HepG2 (cell line): Measurements from ENCODE around the gene SLC34A3. TPM values are rescaled to one million over a fixed set of nuclear protein-coding genes. Genes with fewer than 3 reads are reported as not detected.
A peak's percentile ranks its signal among the peaks of the same experiment; 100 is the strongest.

Source experiments
- BCL6 ChIP-seq: IDR thresholded peaks from 2 replicates; pipeline ENCODE4 v1.6.1; 2016; ENCODE audit warnings: missing genetic modification reagents, missing compliant biosample characterization
- CERS6 ChIP-seq: sonication (generic); formaldehyde crosslinking; IDR thresholded peaks from 2 replicates; pipeline ENCODE4 v1.5.0; 2020; ENCODE audit warnings: missing genetic modification reagents
- DRAP1 ChIP-seq: IDR thresholded peaks from 2 replicates; pipeline ENCODE4 v1.6.1; 2016; ENCODE audit warnings: missing genetic modification reagents, missing compliant biosample characterization
- EED ChIP-seq: sonication (generic); formaldehyde crosslinking; IDR thresholded peaks from 2 replicates; pipeline ENCODE4 v1.5.0; 2020; ENCODE audit warnings: mild to moderate bottlenecking, missing genetic modification reagents
- GATA4 ChIP-seq: sonication (generic); IDR thresholded peaks from 2 replicates; pipeline ENCODE4 v1.6.1; 2016; ENCODE audit warnings: antibody characterized with exemption, low read depth, borderline replicate concordance
- HMG20B ChIP-seq: conservative IDR thresholded peaks from 2 replicates; pipeline ENCODE4 v1.6.1; 2016; ENCODE audit warnings: missing genetic modification reagents, missing compliant biosample characterization
- ISL2 ChIP-seq: sonication (generic); formaldehyde crosslinking; IDR thresholded peaks from 2 replicates; pipeline ENCODE4 v1.5.0; 2020; ENCODE audit warnings: missing genetic modification reagents
- JARID2 ChIP-seq: sonication (generic); formaldehyde crosslinking; IDR thresholded peaks from 2 replicates; pipeline ENCODE4 v1.8.1; 2023; ENCODE audit warnings: missing genetic modification reagents, inconsistent platforms; ENCODE audit not compliant: insufficient replicate concordance
- KLF16 ChIP-seq, 2 experiments: sonication (generic) in 1 of 2; formaldehyde crosslinking in 1 of 2; IDR thresholded peaks; 2 replicates each; pipeline versions ENCODE4 v1.6.1 to v1.8.0; 2016 to 2023; ENCODE audit warnings: missing genetic modification reagents in 2 of 2, missing compliant biosample characterization in 1 of 2
- MAFG ChIP-seq: sonication (generic); formaldehyde crosslinking; IDR thresholded peaks from 2 replicates; pipeline ENCODE4 v1.5.1; 2020; ENCODE audit warnings: mild to moderate bottlenecking, missing genetic modification reagents
- NCOR1 ChIP-seq: fragments of 200-600 bp; sonication (generic); IDR thresholded peaks from 2 replicates; pipeline ENCODE4 v1.7.0; 2017; ENCODE audit warnings: antibody characterized with exemption, low read length, borderline replicate concordance
- NFATC3 ChIP-seq: sonication (generic); formaldehyde crosslinking; IDR thresholded peaks from 2 replicates; pipeline ENCODE4 v1.5.1; 2020; ENCODE audit warnings: mild to moderate bottlenecking, missing genetic modification reagents
- REL ChIP-seq: sonication (generic); formaldehyde crosslinking; conservative IDR thresholded peaks from 2 replicates; pipeline ENCODE4 v1.8.0; 2022; ENCODE audit warnings: mild to moderate bottlenecking, missing genetic modification reagents, moderate library complexity
- REPIN1 ChIP-seq: sonication (generic); formaldehyde crosslinking; IDR thresholded peaks from 2 replicates; pipeline ENCODE4 v1.8.0; 2022; ENCODE audit warnings: missing genetic modification reagents, low read depth, mild to moderate bottlenecking, borderline replicate concordance
- REXO4 ChIP-seq: sonication (generic); formaldehyde crosslinking; IDR thresholded peaks from 2 replicates; pipeline ENCODE4 v1.8.0; 2022; ENCODE audit warnings: missing genetic modification reagents, mild to moderate bottlenecking, borderline replicate concordance
- SIN3B ChIP-seq: fragments of 150-350 bp; IDR thresholded peaks from 2 replicates; pipeline ENCODE4 v1.6.1; 2014; ENCODE audit warnings: low read length
- SIX1 ChIP-seq: sonication (generic); formaldehyde crosslinking; IDR thresholded peaks from 2 replicates; pipeline ENCODE4 v1.4.0; 2020; ENCODE audit warnings: missing genetic modification reagents, borderline replicate concordance
- SMYD3 ChIP-seq: sonication (generic); formaldehyde crosslinking; IDR thresholded peaks from 2 replicates; pipeline ENCODE4 v1.8.1; 2023; ENCODE audit warnings: mild to moderate bottlenecking, missing genetic modification reagents
- SP4 ChIP-seq: sonication (generic); formaldehyde crosslinking; IDR thresholded peaks from 2 replicates; pipeline ENCODE4 v1.8.1; 2023; ENCODE audit warnings: mild to moderate bottlenecking, missing genetic modification reagents
- THAP8 ChIP-seq: sonication (generic); formaldehyde crosslinking; IDR thresholded peaks from 2 replicates; pipeline ENCODE4 v1.5.1; 2020; ENCODE audit warnings: missing genetic modification reagents, mild to moderate bottlenecking, borderline replicate concordance
- TMF1 ChIP-seq: sonication (generic); formaldehyde crosslinking; IDR thresholded peaks from 2 replicates; pipeline ENCODE4 v1.8.1; 2022; ENCODE audit warnings: low read depth, missing genetic modification reagents
- ZFP36L1 ChIP-seq: sonication (generic); formaldehyde crosslinking; IDR thresholded peaks from 2 replicates; pipeline ENCODE4 v1.8.0; 2022; ENCODE audit warnings: mild to moderate bottlenecking, missing genetic modification reagents, moderate library complexity
- ZFP82 ChIP-seq: sonication (generic); formaldehyde crosslinking; IDR thresholded peaks from 2 replicates; pipeline ENCODE4 v1.5.1; 2020; ENCODE audit warnings: mild to moderate bottlenecking, missing genetic modification reagents, borderline replicate concordance
- ZFY ChIP-seq: sonication (generic); formaldehyde crosslinking; IDR thresholded peaks from 2 replicates; pipeline ENCODE4 v1.4.0; 2020; ENCODE audit warnings: missing genetic modification reagents
- ZNF292 ChIP-seq: sonication (generic); formaldehyde crosslinking; IDR thresholded peaks from 2 replicates; pipeline ENCODE4 v1.8.1; 2022; ENCODE audit warnings: mild to moderate bottlenecking, low read depth, missing genetic modification reagents, borderline replicate concordance
- ZNF44 ChIP-seq: sonication (generic); formaldehyde crosslinking; IDR thresholded peaks from 2 replicates; pipeline ENCODE4 v1.5.1; 2020; ENCODE audit warnings: mild to moderate bottlenecking, missing genetic modification reagents
- ZNF501 ChIP-seq: sonication (generic); formaldehyde crosslinking; IDR thresholded peaks from 2 replicates; pipeline ENCODE4 v1.5.1; 2020; ENCODE audit warnings: mild to moderate bottlenecking, moderate library complexity, missing genetic modification reagents
- ZNF749 ChIP-seq: sonication (generic); formaldehyde crosslinking; IDR thresholded peaks from 2 replicates; pipeline ENCODE4 v1.8.0; 2022; ENCODE audit warnings: mild to moderate bottlenecking, missing genetic modification reagents, moderate library complexity, borderline replicate concordance
- ZNF839 ChIP-seq: sonication (generic); formaldehyde crosslinking; IDR thresholded peaks from 2 replicates; pipeline ENCODE4 v1.4.0; 2020; ENCODE audit warnings: missing genetic modification reagents, mild to moderate bottlenecking, borderline replicate concordance
- ZSCAN22 ChIP-seq: sonication (generic); formaldehyde crosslinking; IDR thresholded peaks from 2 replicates; pipeline ENCODE4 v1.4.0; 2020; ENCODE audit warnings: mild to moderate bottlenecking, missing genetic modification reagents
- polyA plus RNA-seq, 8 experiments: library from polyadenylated mRNA; depleted of rRNA in 3 of 8; stranded (reverse) in 7 of 8; unstranded in 1 of 8; fragments of >200 nt; fragmentation: Illumina TruSeq in 4 of 8; extraction: Trizol in 4 of 8; gene quantifications; 2 replicates each; pipeline versions ENCODE4 v1.2.1 to v1.2.3, GENCODE V29; 2011 to 2016; ENCODE audit warnings: low read depth in 4 of 8, missing spikeins in 1 of 8, mixed read lengths in 1 of 8; ENCODE audit not compliant: insufficient read depth in 1 of 8
- total RNA-seq, 5 experiments: library from RNA; depleted of rRNA; stranded (reverse); fragments of >200 nt; fragmentation: Illumina TruSeq; extraction: Trizol; gene quantifications; 2 replicates each; pipeline ENCODE4 v1.2.3, GENCODE V29; 2016; ENCODE audit warnings: low read depth in 1 of 5

SLC34A3 gene
- total and polyA plus RNA-seq, 2 of the 13 experiments (the other 11 are each of a cell fraction or from before 2014, with no cell fraction given): 0.07 to 1.0 TPM

GRCh38 chr9:137188086-137188489, 42.6 kb upstream of the SLC34A3 start (continued):
- TF ChIP-seq REL: 0 out of 2 replicates have a peak, but pooled peaks have one; percentile 46
- no peak for TF ChIP-seq REPIN1 (CRISPR knock-in tag)
- TF ChIP-seq ZNF501 (CRISPR knock-in tag): peak; percentile 73; the same call in 1 of the 2 replicates
- TF ChIP-seq NFATC3 (CRISPR knock-in tag): 0 out of 2 replicates have a peak, but pooled peaks have one; percentile 48
- no peak for TF ChIP-seq NCOR1
- no peak for TF ChIP-seq ISL2 (CRISPR knock-in tag)
- no peak for TF ChIP-seq TMF1 (CRISPR knock-in tag)
- TF ChIP-seq JARID2 (CRISPR knock-in tag): no peak
- no peak for TF ChIP-seq SMYD3
- no peak for TF ChIP-seq DRAP1
- TF ChIP-seq HMG20B (CRISPR knock-in tag): 0 out of 2 replicates have a peak, but pooled peaks have one; percentile 22
- 0 out of 2 replicates have a peak, but pooled peaks have one; percentile 52 for TF ChIP-seq ZFP36L1 (CRISPR knock-in tag)
- no peak for TF ChIP-seq ZNF749
- no peak for TF ChIP-seq ZNF292 (CRISPR knock-in tag)
- no peak for TF ChIP-seq ZFY
- TF ChIP-seq SP4 (CRISPR knock-in tag): no peak
- no peak; the same call in 1 of the 2 replicates for TF ChIP-seq EED (CRISPR knock-in tag)
- TF ChIP-seq ZFP82: no peak
- TF ChIP-seq ZNF44 (CRISPR knock-in tag): 0 out of 2 replicates have a peak, but pooled peaks have one; percentile 96
- no peak for TF ChIP-seq KLF16 (CRISPR knock-in tag; IDR thresholded peaks at IDR 0.05)
- no peak for TF ChIP-seq CERS6 (CRISPR knock-in tag)
- no peak for TF ChIP-seq BCL6 (CRISPR knock-in tag)
- no peak for TF ChIP-seq GATA4
- no peak for TF ChIP-seq SIN3B
- no peak for TF ChIP-seq ZSCAN22 (CRISPR knock-in tag)
- TF ChIP-seq THAP8: no peak
- TF ChIP-seq REXO4 (CRISPR knock-in tag): no peak
- no peak for TF ChIP-seq SIX1 (CRISPR knock-in tag)
- TF ChIP-seq ZNF839 (CRISPR knock-in tag): 0 out of 2 replicates have a peak, but pooled peaks have one; percentile 15
- TF ChIP-seq MAFG (CRISPR knock-in tag): no peak
